Measurements from ENCODE around the gene MPV17.
A peak's percentile ranks its signal among the peaks of the same experiment; 100 is the strongest.
"Not testable (repeated sequence)": the region's sequence is repeated elsewhere in the genome, so short reads cannot be mapped to it uniquely, and the experiment has no call there.

The MPV17 gene

GRCh38 chr2:27356382-27357181 is 33.7 kb upstream of the MPV17 start, which contains the start of gene GTF3C2:
GTF3C2 (minus strand) TSS chr2:27356764; CDS start chr2:27343554, 13,210 bp downstream.
- Histone ChIP-seq H3K4me1 (ENCODE audit: low read length) (peaks cover 16% of the 10 kb centered on the region), H3K4me2 (ENCODE audit: low read length) (peak within 1 kb of the TSS; percentile 90), H4K20me1 (ENCODE audit: insufficient read depth, low read length) (peaks cover 8% of the 10 kb centered on the region; the same call in 1 of the 2 replicates), H3K9me3 (ENCODE audit: insufficient read depth, low read length) (no peaks in the 10 kb centered on the region), H3K4me3 (ENCODE audit: low read length) (peak within 1 kb of the TSS; percentile 96), H3K27me3 (ENCODE audit: low read depth, low read length) (no peaks in the 10 kb centered on the region), H3K79me2 (ENCODE audit: low read length) (peaks cover 69% of the 10 kb centered on the region), H3K9ac (ENCODE audit: low read length) (peak within 1 kb of the TSS; percentile 96), H2AFZ (ENCODE audit: low read depth, low read length) (peak within 1 kb of the TSS; percentile 75), H3K36me3 (replicated peaks; ENCODE audit: low read depth, low read length) (peaks cover 12% of the 10 kb centered on the region), H3K27ac (ENCODE audit: low read length) (peak within 1 kb of the TSS; percentile 84)
- TF ChIP-seq EZH2phosphoT487 (IDR thresholded peaks at IDR 0.05; ENCODE audit: low read depth) (no peak), CTCF (IDR thresholded peaks at IDR 0.05; ENCODE audit: low read depth, low read length) (no peak)

GRCh38 chr2:27356056-27356381 is 33.1 kb upstream of the MPV17 start:
- TF ChIP-seq EZH2phosphoT487 (IDR thresholded peaks at IDR 0.05; ENCODE audit: low read depth) (no peak), CTCF (IDR thresholded peaks at IDR 0.05; ENCODE audit: low read depth, low read length) (no peak)
- peaks cover 12% of the 10 kb centered on the region for H3K36me3 ChIP-seq (replicated peaks; ENCODE audit: low read depth, low read length)
- H3K4me3 ChIP-seq (ENCODE audit: low read length): peak overlapping the region; percentile 96
- peaks cover 73% of the 10 kb centered on the region for H3K79me2 ChIP-seq (ENCODE audit: low read length)
- peak overlapping the region; percentile 96 for H3K9ac ChIP-seq (ENCODE audit: low read length)
- H4K20me1 ChIP-seq (ENCODE audit: insufficient read depth, low read length): peaks cover 10% of the 10 kb centered on the region; the same call in 1 of the 2 replicates
- no peaks in the 10 kb centered on the region for H3K9me3 ChIP-seq (ENCODE audit: insufficient read depth, low read length)
- H3K4me2 ChIP-seq (ENCODE audit: low read length): peak overlapping the region; percentile 90
- peak overlapping the region; percentile 84 for H3K27ac ChIP-seq (ENCODE audit: low read length)
- peak overlapping the region; percentile 75; the same call in 1 of the 2 replicates for H2AFZ ChIP-seq (ENCODE audit: low read depth, low read length)
- no peaks in the 10 kb centered on the region for H3K27me3 ChIP-seq (ENCODE audit: low read depth, low read length)
- H3K4me1 ChIP-seq (ENCODE audit: low read length): peaks cover 16% of the 10 kb centered on the region

GRCh38 chr2:27354597-27354927 is 31.7 kb upstream of the MPV17 start:
- no peak overlapping the region for H3K9ac ChIP-seq (ENCODE audit: low read length)
- H3K4me2 ChIP-seq (ENCODE audit: low read length): no peak overlapping the region
- H3K27ac ChIP-seq (ENCODE audit: low read length): no peak overlapping the region
- H4K20me1 ChIP-seq (ENCODE audit: insufficient read depth, low read length): peaks cover 10% of the 10 kb centered on the region; the same call in 1 of the 2 replicates
- H2AFZ ChIP-seq (ENCODE audit: low read depth, low read length): no peak overlapping the region
- peaks cover 15% of the 10 kb centered on the region for H3K36me3 ChIP-seq (replicated peaks; ENCODE audit: low read depth, low read length)
- no peak overlapping the region for H3K4me3 ChIP-seq (ENCODE audit: low read length)
- H3K9me3 ChIP-seq (ENCODE audit: insufficient read depth, low read length): no peaks in the 10 kb centered on the region
- peaks cover 16% of the 10 kb centered on the region for H3K4me1 ChIP-seq (ENCODE audit: low read length)
- no peaks in the 10 kb centered on the region for H3K27me3 ChIP-seq (ENCODE audit: low read depth, low read length)
- H3K79me2 ChIP-seq (ENCODE audit: low read length): peaks cover 88% of the 10 kb centered on the region
- TF ChIP-seq CTCF (IDR thresholded peaks at IDR 0.05; ENCODE audit: low read depth, low read length): no peak
- no peak for TF ChIP-seq EZH2phosphoT487 (IDR thresholded peaks at IDR 0.05; ENCODE audit: low read depth)

- H3K27ac ChIP-seq (ENCODE audit: low read length): no peak overlapping the region
- peaks cover 15% of the 10 kb centered on the region for H3K36me3 ChIP-seq (replicated peaks; ENCODE audit: low read depth, low read length)
- H2AFZ ChIP-seq (ENCODE audit: low read depth, low read length): no peak overlapping the region
- no peak overlapping the region for H3K4me3 ChIP-seq (ENCODE audit: low read length)
- TF ChIP-seq EZH2phosphoT487 (IDR thresholded peaks at IDR 0.05; ENCODE audit: low read depth) (no peak), CTCF (IDR thresholded peaks at IDR 0.05; ENCODE audit: low read depth, low read length) (no peak)
- H3K27me3 ChIP-seq (ENCODE audit: low read depth, low read length): no peaks in the 10 kb centered on the region
- H3K4me2 ChIP-seq (ENCODE audit: low read length): no peak overlapping the region
- no peak overlapping the region for H3K9ac ChIP-seq (ENCODE audit: low read length)
- no peaks in the 10 kb centered on the region for H3K9me3 ChIP-seq (ENCODE audit: insufficient read depth, low read length)
- peaks cover 92% of the 10 kb centered on the region for H3K79me2 ChIP-seq (ENCODE audit: low read length)
- peaks cover 10% of the 10 kb centered on the region; the same call in 1 of the 2 replicates for H4K20me1 ChIP-seq (ENCODE audit: insufficient read depth, low read length)
- peaks cover 16% of the 10 kb centered on the region for H3K4me1 ChIP-seq (ENCODE audit: low read length)
Measured at GRCh38 chr2:27353762-27354596, 31.1 kb upstream of the MPV17 start.

GRCh38 chr2:27353386-27353761 is 30.5 kb upstream of the MPV17 start:
- H2AFZ ChIP-seq (ENCODE audit: low read depth, low read length); H3K27me3 ChIP-seq (ENCODE audit: low read depth, low read length); H3K9me3 ChIP-seq (ENCODE audit: insufficient read depth, low read length); H3K4me2 ChIP-seq (ENCODE audit: low read length); H3K4me3 ChIP-seq (ENCODE audit: low read length); H3K9ac ChIP-seq (ENCODE audit: low read length); H3K27ac ChIP-seq (ENCODE audit: low read length): not testable (repeated sequence)
- peaks cover 15% of the 10 kb centered on the region for H3K4me1 ChIP-seq (ENCODE audit: low read length)
- H4K20me1 ChIP-seq (ENCODE audit: insufficient read depth, low read length): peaks cover 10% of the 10 kb centered on the region; the same call in 1 of the 2 replicates
- H3K36me3 ChIP-seq (replicated peaks; ENCODE audit: low read depth, low read length): peaks cover 12% of the 10 kb centered on the region
- H3K79me2 ChIP-seq (ENCODE audit: low read length): peaks cover 91% of the 10 kb centered on the region
